OCI-LY7 (cell line): ENCODE results near the gene RPUSD1. TPM values are rescaled to one million over a fixed set of nuclear protein-coding genes. Genes with fewer than 3 reads are reported as not detected.

Experiments
- BruUV-seq: library from RNA; stranded (reverse); fragments of 400-500 nt; replicated peaks from 2 replicates; lab custom pipeline; 2021; lab: Mats Ljungman, UMichigan
- CTCF ChIA-PET: fragments of 300-600 bp; sonication (Branson Sonifier 250); formaldehyde crosslinking; loops from one replicate; lab custom pipeline; 2022; ENCODE audit warnings: antibody characterized with exemption; ENCODE audit not compliant: unreplicated experiment; lab: Charles Lee
- POLR2A ChIA-PET: fragments of 300-600 bp; sonication (Branson Sonifier 250); formaldehyde crosslinking; loops from one replicate; lab custom pipeline; 2022; ENCODE audit warnings: antibody characterized with exemption; lab: Charles Lee
- DNase-seq: peaks from one replicate; pipeline ENCODE4 v3.0.0-alpha.2; 2015; ENCODE audit warnings: low spot score
- H2AFZ ChIP-seq: fragments of 200-600 bp; sonication (generic), shearing (Covaris generic); 2 replicates; pipeline ENCODE4 v1.6.1; 2014; ENCODE audit warnings: mild to moderate bottlenecking, antibody characterized with exemption, low read length, moderate library complexity
- H3K27ac ChIP-seq: fragments of 200-600 bp; sonication (generic); 2 replicates; pipeline ENCODE4 v1.5.1; 2014; ENCODE audit warnings: mixed run types, low read depth, mild to moderate bottlenecking, moderate library complexity, low read length, inconsistent platforms; ENCODE audit not compliant: poor library complexity, severe bottlenecking
- H3K36me3 ChIP-seq: fragments of 200-600 bp; sonication (generic); 2 replicates; pipeline ENCODE4 v1.6.1; 2014; ENCODE audit warnings: mild to moderate bottlenecking, antibody characterized with exemption, low read length, moderate library complexity, mixed read lengths; ENCODE audit not compliant: insufficient read depth
- H3K4me1 ChIP-seq: fragments of 200-600 bp; sonication (generic); 2 replicates; pipeline ENCODE4 v1.5.1; 2014; ENCODE audit warnings: mild to moderate bottlenecking, low read length; ENCODE audit not compliant: insufficient read depth, poor library complexity, severe bottlenecking
- H3K4me2 ChIP-seq: fragments of 200-600 bp; sonication (generic); 2 replicates; pipeline ENCODE4 v1.6.1; 2014; ENCODE audit warnings: mild to moderate bottlenecking, low read length
- H3K4me3 ChIP-seq: fragments of 200-600 bp; sonication (generic); 2 replicates; pipeline ENCODE4 v1.5.1; 2014; ENCODE audit warnings: mild to moderate bottlenecking, low read depth, low read length; ENCODE audit not compliant: poor library complexity, severe bottlenecking
- H3K79me2 ChIP-seq: fragments of 200-600 bp; sonication (generic); 2 replicates; pipeline ENCODE4 v1.6.1; 2016; ENCODE audit warnings: low read depth, mild to moderate bottlenecking, low read length, moderate library complexity, mixed read lengths; ENCODE audit not compliant: insufficient read depth
- H3K9me2 ChIP-seq: fragments of 200-600 bp; sonication (generic); 2 replicates; pipeline ENCODE4 v1.6.1; 2016; ENCODE audit warnings: mild to moderate bottlenecking, low read length, mixed read lengths; ENCODE audit not compliant: insufficient read depth
- H3K9me3 ChIP-seq: fragments of 200-600 bp; sonication (generic); 2 replicates; pipeline ENCODE4 v1.6.1; 2014; ENCODE audit warnings: mild to moderate bottlenecking, mixed run types, low read length, mixed read lengths
- H4K20me1 ChIP-seq: fragments of 200-600 bp; sonication (generic); 2 replicates; pipeline ENCODE4 v1.6.1; 2014; ENCODE audit warnings: mild to moderate bottlenecking, antibody characterized with exemption, low read length, moderate library complexity, mixed read lengths; ENCODE audit not compliant: insufficient read depth
- EZH2phosphoT487 ChIP-seq: fragments of 200-600 bp; sonication (generic); IDR thresholded peaks from 2 replicates; pipeline ENCODE4 v1.6.1; 2018; ENCODE audit warnings: low read depth, borderline replicate concordance, mild to moderate bottlenecking, mixed run types, antibody characterized with exemption, low read length, moderate library complexity, mixed read lengths
- intact Hi-C: fragments of 100-400 bp; cut with micrococcal nuclease; formaldehyde crosslinking; loops from one replicate; pipeline ENCODE4 v1.10.0; 2022; ENCODE audit not compliant: unreplicated experiment
- microRNA-seq: library from miRNA; unstranded; fragments of <30 nt; microRNA quantifications from one replicate; pipeline ENCODE4 v1.2.0, GENCODE V29; 2022; ENCODE audit warnings: borderline replicate concordance
- small RNA-seq: library from RNA; depleted of rRNA; stranded (forward); fragments of <200 nt; gene quantifications from one replicate; pipeline ENCODE3, GENCODE V24; 2014
- total RNA-seq, 2 experiments: library from RNA; depleted of rRNA in 1 of 2; stranded (reverse); fragments of >200 nt in 1 of 2; shearing (Covaris generic) in 1 of 2; gene quantifications; 2 replicates each; pipeline ENCODE4 v1.2.3, GENCODE V29; 2014 to 2022
- TF ChIP-seq, protein P1 (sequence below): fragments of 200-600 bp; sonication (generic); conservative IDR thresholded peaks from 2 replicates; pipeline ENCODE4 v1.5.1; 2014; ENCODE audit warnings: mild to moderate bottlenecking, antibody characterized with exemption, low read length, moderate library complexity, mixed read lengths

RPUSD1 gene
- total RNA-seq, 2 experiments from 2014 or later: 48.6 to 64.1 TPM

- intact Hi-C loops: no loop called here
- H3K4me1 ChIP-seq: peaks cover 43% of the 10 kb centered on the region
- H2AFZ ChIP-seq: no peak overlapping the region
- H3K36me3 ChIP-seq: peaks cover 67% of the 10 kb centered on the region
- DNase-seq: no peak
- TF ChIP-seq, protein P1, sequence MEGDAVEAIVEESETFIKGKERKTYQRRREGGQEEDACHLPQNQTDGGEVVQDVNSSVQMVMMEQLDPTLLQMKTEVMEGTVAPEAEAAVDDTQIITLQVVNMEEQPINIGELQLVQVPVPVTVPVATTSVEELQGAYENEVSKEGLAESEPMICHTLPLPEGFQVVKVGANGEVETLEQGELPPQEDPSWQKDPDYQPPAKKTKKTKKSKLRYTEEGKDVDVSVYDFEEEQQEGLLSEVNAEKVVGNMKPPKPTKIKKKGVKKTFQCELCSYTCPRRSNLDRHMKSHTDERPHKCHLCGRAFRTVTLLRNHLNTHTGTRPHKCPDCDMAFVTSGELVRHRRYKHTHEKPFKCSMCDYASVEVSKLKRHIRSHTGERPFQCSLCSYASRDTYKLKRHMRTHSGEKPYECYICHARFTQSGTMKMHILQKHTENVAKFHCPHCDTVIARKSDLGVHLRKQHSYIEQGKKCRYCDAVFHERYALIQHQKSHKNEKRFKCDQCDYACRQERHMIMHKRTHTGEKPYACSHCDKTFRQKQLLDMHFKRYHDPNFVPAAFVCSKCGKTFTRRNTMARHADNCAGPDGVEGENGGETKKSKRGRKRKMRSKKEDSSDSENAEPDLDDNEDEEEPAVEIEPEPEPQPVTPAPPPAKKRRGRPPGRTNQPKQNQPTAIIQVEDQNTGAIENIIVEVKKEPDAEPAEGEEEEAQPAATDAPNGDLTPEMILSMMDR: no peak
- no peak for TF ChIP-seq EZH2phosphoT487
- no peaks in the 10 kb centered on the region for H3K9me2 ChIP-seq
- ChIA-PET CTCF (no interaction called here), POLR2A (interaction anchor here (0.5 to 5.2 kb wide), 5 partner anchors 11 to 976 kb away, joined by 3 to 26 read pairs (median 5); partner anchors contain the start of genes ANTKMT and CCDC78)
- H3K9me3 ChIP-seq: no peaks in the 10 kb centered on the region
- H3K4me2 ChIP-seq: peak overlapping the region; percentile 89
- peak overlapping the region; percentile 71 for H3K4me3 ChIP-seq
- peak overlapping the region; percentile 97 for H3K27ac ChIP-seq
- H4K20me1 ChIP-seq: no peaks in the 10 kb centered on the region
- H3K79me2 ChIP-seq: peaks cover 34% of the 10 kb centered on the region
- no TSS peak for BruUV-seq
These were observed 52.2 kb downstream of the RPUSD1 start for GRCh38 chr16:735982-736453.

GRCh38 chr16:734981-735881 is 53.0 kb downstream of the RPUSD1 start:
- peaks cover 75% of the 10 kb centered on the region for H3K36me3 ChIP-seq
- no peak for TF ChIP-seq EZH2phosphoT487
- TF ChIP-seq, protein P1: no peak
- ChIA-PET CTCF (no interaction called here), POLR2A (interaction anchor here (0.5 to 5.2 kb wide), 3 partner anchors 10 to 972 kb away, joined by 5 to 26 read pairs (median 6); partner anchors contain the start of genes ANTKMT and CCDC78)
- peaks cover 33% of the 10 kb centered on the region for H3K79me2 ChIP-seq
- H4K20me1 ChIP-seq: no peaks in the 10 kb centered on the region
- peak overlapping the region; percentile 97 for H3K27ac ChIP-seq
- no peak overlapping the region for H2AFZ ChIP-seq
- H3K4me1 ChIP-seq: peaks cover 43% of the 10 kb centered on the region
- BruUV-seq: no TSS peak
- peak overlapping the region; percentile 71 for H3K4me3 ChIP-seq
- intact Hi-C loops: no loop called here
- peak overlapping the region; percentile 89 for H3K4me2 ChIP-seq
- H3K9me2 ChIP-seq: no peaks in the 10 kb centered on the region
- DNase-seq: no peak
- no peaks in the 10 kb centered on the region for H3K9me3 ChIP-seq

Small RNAs within 50 kb of the gene (microRNA-seq; reads per million reads assigned to microRNA genes)
- not detected for gene MIR662

Small RNAs within 50 kb of the gene (small RNA-seq; reads per million reads assigned to genes)
- gene MIR662: not detected

Other genes starting within 250 kb of the RPUSD1 start
- gene PRR35, start 228.0 kb downstream of the RPUSD1 start, total RNA-seq (2014; rRNA removed; shearing (Covaris generic)): not detected in 2 replicates
- not detected in 2 replicates for gene PRR35, start 228.0 kb downstream of the RPUSD1 start, total RNA-seq (2022)
- 3.7 and 4.2 TPM in 2 replicates for gene NHLRC4, start 221.4 kb downstream of the RPUSD1 start, total RNA-seq (2014; rRNA removed; shearing (Covaris generic))
- gene NHLRC4, start 221.4 kb downstream of the RPUSD1 start, total RNA-seq (2022): 2.5 and 2.6 TPM in 2 replicates
- 32.3 and 39.0 TPM in 2 replicates for gene PIGQ, start 218.4 kb downstream of the RPUSD1 start, total RNA-seq (2014; rRNA removed; shearing (Covaris generic))
- gene PIGQ, start 218.4 kb downstream of the RPUSD1 start, total RNA-seq (2022): 51.4 and 54.2 TPM in 2 replicates
- 18.2 and 20.9 TPM in 2 replicates for gene RAB40C, start 198.3 kb downstream of the RPUSD1 start, total RNA-seq (2014; rRNA removed; shearing (Covaris generic))
- gene RAB40C, start 198.3 kb downstream of the RPUSD1 start, total RNA-seq (2022): 18.3 and 19.3 TPM in 2 replicates
- gene WFIKKN1, start 157.4 kb downstream of the RPUSD1 start, total RNA-seq (2014; rRNA removed; shearing (Covaris generic)): 0.46 and 0.47 TPM in 2 replicates
- 0.81 and 1.2 TPM in 2 replicates for gene WFIKKN1, start 157.4 kb downstream of the RPUSD1 start, total RNA-seq (2022)
- gene METTL26, start 152.1 kb downstream of the RPUSD1 start, total RNA-seq (2014; rRNA removed; shearing (Covaris generic)): 135 and 152 TPM in 2 replicates
- gene METTL26, start 152.1 kb downstream of the RPUSD1 start, total RNA-seq (2022): 83.9 and 99.0 TPM in 2 replicates
- 62.8 and 63.2 TPM in 2 replicates for gene MCRIP2, start 146.6 kb downstream of the RPUSD1 start, total RNA-seq (2014; rRNA removed; shearing (Covaris generic))
- 47.8 and 64.1 TPM in 2 replicates for gene MCRIP2, start 146.6 kb downstream of the RPUSD1 start, total RNA-seq (2022)
- 77.6 and 110 TPM in 2 replicates for gene WDR90, start 139.0 kb downstream of the RPUSD1 start, total RNA-seq (2014; rRNA removed; shearing (Covaris generic))
- 143 and 153 TPM in 2 replicates for gene WDR90, start 139.0 kb downstream of the RPUSD1 start, total RNA-seq (2022)
- gene RHOT2, start 120.2 kb downstream of the RPUSD1 start, total RNA-seq (2014; rRNA removed; shearing (Covaris generic)): 129 and 136 TPM in 2 replicates
- gene RHOT2, start 120.2 kb downstream of the RPUSD1 start, total RNA-seq (2022): 129 and 133 TPM in 2 replicates
- 3.8 and 4.2 TPM in 2 replicates for gene RHBDL1, start 112.7 kb downstream of the RPUSD1 start, total RNA-seq (2014; rRNA removed; shearing (Covaris generic))
- gene RHBDL1, start 112.7 kb downstream of the RPUSD1 start, total RNA-seq (2022): 3.6 and 4.2 TPM in 2 replicates
- gene STUB1, start 108.0 kb downstream of the RPUSD1 start, total RNA-seq (2014; rRNA removed; shearing (Covaris generic)): 85.5 and 111 TPM in 2 replicates
- 72.4 and 78.6 TPM in 2 replicates for gene STUB1, start 108.0 kb downstream of the RPUSD1 start, total RNA-seq (2022)
- gene JMJD8, start 104.0 kb downstream of the RPUSD1 start, total RNA-seq (2014; rRNA removed; shearing (Covaris generic)): 70.6 and 82.3 TPM in 2 replicates
- 46.8 and 48.7 TPM in 2 replicates for gene JMJD8, start 104.0 kb downstream of the RPUSD1 start, total RNA-seq (2022)
- gene WDR24, start 98.0 kb downstream of the RPUSD1 start, total RNA-seq (2014; rRNA removed; shearing (Covaris generic)): 10.3 and 11.6 TPM in 2 replicates
- 24.0 and 28.9 TPM in 2 replicates for gene WDR24, start 98.0 kb downstream of the RPUSD1 start, total RNA-seq (2022)
- 0.16 and 0.28 TPM in 2 replicates for gene FBXL16, start 82.6 kb downstream of the RPUSD1 start, total RNA-seq (2014; rRNA removed; shearing (Covaris generic))
- gene FBXL16, start 82.6 kb downstream of the RPUSD1 start, total RNA-seq (2022): 0.42 and 0.52 TPM in 2 replicates
- 9.5 and 15.9 TPM in 2 replicates for gene METRN, start 73.3 kb downstream of the RPUSD1 start, total RNA-seq (2014; rRNA removed; shearing (Covaris generic))
- 12.2 and 14.4 TPM in 2 replicates for gene METRN, start 73.3 kb downstream of the RPUSD1 start, total RNA-seq (2022)
- 44.8 and 51.3 TPM in 2 replicates for gene ANTKMT, start 67.2 kb downstream of the RPUSD1 start, total RNA-seq (2014; rRNA removed; shearing (Covaris generic))
- 45.5 and 46.5 TPM in 2 replicates for gene ANTKMT, start 67.2 kb downstream of the RPUSD1 start, total RNA-seq (2022)
- 25.8 and 35.9 TPM in 2 replicates for gene CCDC78, start 61.9 kb downstream of the RPUSD1 start, total RNA-seq (2014; rRNA removed; shearing (Covaris generic))
- gene CCDC78, start 61.9 kb downstream of the RPUSD1 start, total RNA-seq (2022): 52.6 and 57.9 TPM in 2 replicates
- 28.1 and 30.8 TPM in 2 replicates for gene HAGHL, start 61.3 kb downstream of the RPUSD1 start, total RNA-seq (2014; rRNA removed; shearing (Covaris generic))
- 56.3 and 57.9 TPM in 2 replicates for gene HAGHL, start 61.3 kb downstream of the RPUSD1 start, total RNA-seq (2022)
- 142 and 169 TPM in 2 replicates for gene CIAO3, start 47.4 kb downstream of the RPUSD1 start, total RNA-seq (2014; rRNA removed; shearing (Covaris generic))
- 156 and 173 TPM in 2 replicates for gene CIAO3, start 47.4 kb downstream of the RPUSD1 start, total RNA-seq (2022)
- 0.13 TPM in 1 of 2 replicates, not detected in the other for gene MSLN, start 27.6 kb downstream of the RPUSD1 start, total RNA-seq (2014; rRNA removed; shearing (Covaris generic))
- gene MSLN, start 27.6 kb downstream of the RPUSD1 start, total RNA-seq (2022): 0.30 and 0.44 TPM in 2 replicates
- 98.9 and 125 TPM in 2 replicates for gene CHTF18, start 239 bp upstream of the RPUSD1 start, total RNA-seq (2014; rRNA removed; shearing (Covaris generic))
- 145 and 146 TPM in 2 replicates for gene CHTF18, start 239 bp upstream of the RPUSD1 start, total RNA-seq (2022)
- not detected in 2 replicates for gene GNG13, start 12.4 kb upstream of the RPUSD1 start, total RNA-seq (2014; rRNA removed; shearing (Covaris generic))
- not detected in 2 replicates for gene GNG13, start 12.4 kb upstream of the RPUSD1 start, total RNA-seq (2022)
- gene LMF1, start 182.6 kb upstream of the RPUSD1 start, total RNA-seq (2014; rRNA removed; shearing (Covaris generic)): 5.8 and 17.0 TPM in 2 replicates
- gene LMF1, start 182.6 kb upstream of the RPUSD1 start, total RNA-seq (2022): 31.4 and 32.8 TPM in 2 replicates
- gene SOX8, start 193.4 kb upstream of the RPUSD1 start, total RNA-seq (2014; rRNA removed; shearing (Covaris generic)): 0.82 and 0.85 TPM in 2 replicates
- 2.3 and 2.4 TPM in 2 replicates for gene SOX8, start 193.4 kb upstream of the RPUSD1 start, total RNA-seq (2022)